ENCODE data around the gene IL17RE. TPM values are rescaled to one million over a fixed set of nuclear protein-coding genes. Genes with fewer than 3 reads are reported as not detected.

IL17RE gene
- total RNA-seq, 1 experiment from 2014 or later, result 2.3 TPM

- peak; percentile 61 for DNase-seq (ENCODE audit: low spot score)
- Histone ChIP-seq H3K27ac (ENCODE audit: low read depth, low read length, poor library complexity, severe bottlenecking) (no peak within 1 kb of the TSS), H3K27me3 (replicated peaks; ENCODE audit: insufficient read depth, low read depth, low read length, poor library complexity) (no peaks in the 10 kb centered on the region), H3K4me1 (ENCODE audit: insufficient read depth, low read length, poor library complexity, severe bottlenecking) (no peaks in the 10 kb centered on the region), H3K4me3 (ENCODE audit: low read depth, low read length, poor library complexity, severe bottlenecking) (peak within 1 kb of the TSS; percentile 60), H3K9me3 (ENCODE audit: low read depth, low read length, poor library complexity, severe bottlenecking) (no peaks in the 10 kb centered on the region), H3K36me3 (ENCODE audit: insufficient read depth, low read length, poor library complexity, severe bottlenecking) (no peaks in the 10 kb centered on the region)
- ChIA-PET CTCF (no interaction called here), POLR2A (ENCODE audit: low non-redundant PET) (no interaction called here)
- BruUV-seq (replicated peaks), result no TSS peak
- TF ChIP-seq, protein P1, sequence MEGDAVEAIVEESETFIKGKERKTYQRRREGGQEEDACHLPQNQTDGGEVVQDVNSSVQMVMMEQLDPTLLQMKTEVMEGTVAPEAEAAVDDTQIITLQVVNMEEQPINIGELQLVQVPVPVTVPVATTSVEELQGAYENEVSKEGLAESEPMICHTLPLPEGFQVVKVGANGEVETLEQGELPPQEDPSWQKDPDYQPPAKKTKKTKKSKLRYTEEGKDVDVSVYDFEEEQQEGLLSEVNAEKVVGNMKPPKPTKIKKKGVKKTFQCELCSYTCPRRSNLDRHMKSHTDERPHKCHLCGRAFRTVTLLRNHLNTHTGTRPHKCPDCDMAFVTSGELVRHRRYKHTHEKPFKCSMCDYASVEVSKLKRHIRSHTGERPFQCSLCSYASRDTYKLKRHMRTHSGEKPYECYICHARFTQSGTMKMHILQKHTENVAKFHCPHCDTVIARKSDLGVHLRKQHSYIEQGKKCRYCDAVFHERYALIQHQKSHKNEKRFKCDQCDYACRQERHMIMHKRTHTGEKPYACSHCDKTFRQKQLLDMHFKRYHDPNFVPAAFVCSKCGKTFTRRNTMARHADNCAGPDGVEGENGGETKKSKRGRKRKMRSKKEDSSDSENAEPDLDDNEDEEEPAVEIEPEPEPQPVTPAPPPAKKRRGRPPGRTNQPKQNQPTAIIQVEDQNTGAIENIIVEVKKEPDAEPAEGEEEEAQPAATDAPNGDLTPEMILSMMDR (conservative IDR thresholded peaks at IDR 0.05; ENCODE audit: low read depth, low read length), result no peak
- TF ChIP-seq EZH2 (IDR thresholded peaks at IDR 0.05; ENCODE audit: borderline replicate concordance, low read depth, low read length, poor library complexity, severe bottlenecking), result no peak
- intact Hi-C loops (cut with micrococcal nuclease; ENCODE audit: unreplicated experiment), result no loop called here
These were observed 49.5 kb downstream of the IL17RE start, which contains the start of gene PRRT3 for GRCh38 chr3:9951962-9952805. Gene PRRT3, minus strand, starts transcription at chr3:9952408. Its CDS starts 2,293 bp downstream, at chr3:9950115.

GRCh38 chr3:9955067-9955502 is 52.4 kb downstream of the IL17RE start:
- no peaks in the 10 kb centered on the region for H3K27me3 ChIP-seq (replicated peaks; ENCODE audit: insufficient read depth, low read depth, low read length, poor library complexity)
- TF ChIP-seq, protein P1 (conservative IDR thresholded peaks at IDR 0.05; ENCODE audit: low read depth, low read length), result no peak
- TF ChIP-seq EZH2 (IDR thresholded peaks at IDR 0.05; ENCODE audit: borderline replicate concordance, low read depth, low read length, poor library complexity, severe bottlenecking), result no peak
- H3K36me3 ChIP-seq (ENCODE audit: insufficient read depth, low read length, poor library complexity, severe bottlenecking), result no peaks in the 10 kb centered on the region
- POLR2A ChIA-PET (ENCODE audit: low non-redundant PET), result no interaction called here
- no peaks in the 10 kb centered on the region for H3K9me3 ChIP-seq (ENCODE audit: low read depth, low read length, poor library complexity, severe bottlenecking)
- no peaks in the 10 kb centered on the region for H3K4me1 ChIP-seq (ENCODE audit: insufficient read depth, low read length, poor library complexity, severe bottlenecking)
- no TSS peak for BruUV-seq (replicated peaks)
- H3K27ac ChIP-seq (ENCODE audit: low read depth, low read length, poor library complexity, severe bottlenecking), result no peak overlapping the region
- intact Hi-C loops (cut with micrococcal nuclease; ENCODE audit: unreplicated experiment), result no loop called here
- CTCF ChIA-PET, result no interaction called here
- no peak for DNase-seq (ENCODE audit: low spot score)
- H3K4me3 ChIP-seq (ENCODE audit: low read depth, low read length, poor library complexity, severe bottlenecking), result no peak overlapping the region

DNA sequence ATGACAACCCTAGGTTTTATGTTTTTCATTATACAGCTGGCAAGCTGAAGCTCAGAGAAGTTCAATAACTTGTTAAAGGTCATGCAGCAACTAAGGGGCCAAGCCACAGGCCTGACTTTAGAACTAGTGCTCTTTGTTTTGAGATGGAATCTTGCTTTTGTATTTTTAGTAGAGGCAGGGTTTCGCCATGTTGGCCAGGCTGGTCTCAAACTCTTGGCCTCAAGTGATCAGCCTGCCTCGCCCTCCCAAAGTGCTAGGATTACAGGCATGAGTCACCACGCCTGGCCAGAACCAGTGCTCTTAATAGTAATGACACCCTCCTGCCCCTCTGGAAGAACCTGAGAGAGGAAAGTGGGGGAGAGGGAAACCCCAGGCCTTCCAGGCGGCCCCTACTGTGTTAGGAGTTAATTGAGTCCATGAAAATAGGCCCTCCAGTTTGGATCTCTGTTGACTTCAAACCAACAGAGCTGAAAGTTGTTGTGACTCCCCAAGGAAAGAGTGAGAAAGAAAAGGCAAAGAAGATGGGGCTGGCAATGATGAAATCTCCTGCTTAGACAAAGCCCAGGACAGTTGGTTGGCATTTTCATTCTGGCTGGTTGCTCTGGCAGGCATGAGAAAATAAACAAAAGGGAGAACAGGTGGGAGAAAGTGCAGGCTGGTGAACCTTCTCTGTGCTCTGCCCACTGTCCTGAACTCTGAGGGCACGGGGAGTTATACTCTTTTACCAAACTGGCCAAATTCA is 53.1 kb downstream of the IL17RE start:
- no peak overlapping the region for H3K27ac ChIP-seq (ENCODE audit: low read depth, low read length, poor library complexity, severe bottlenecking)
- intact Hi-C loops (cut with micrococcal nuclease; ENCODE audit: unreplicated experiment), result no loop called here
- H3K9me3 ChIP-seq (ENCODE audit: low read depth, low read length, poor library complexity, severe bottlenecking), result no peaks in the 10 kb centered on the region
- H3K27me3 ChIP-seq (replicated peaks; ENCODE audit: insufficient read depth, low read depth, low read length, poor library complexity), result no peaks in the 10 kb centered on the region
- H3K4me1 ChIP-seq (ENCODE audit: insufficient read depth, low read length, poor library complexity, severe bottlenecking), result no peaks in the 10 kb centered on the region
- ChIA-PET POLR2A (ENCODE audit: low non-redundant PET) (no interaction called here), CTCF (no interaction called here)
- no peak for DNase-seq (ENCODE audit: low spot score)
- no peaks in the 10 kb centered on the region for H3K36me3 ChIP-seq (ENCODE audit: insufficient read depth, low read length, poor library complexity, severe bottlenecking)
- BruUV-seq (replicated peaks), result no TSS peak
- no peak overlapping the region for H3K4me3 ChIP-seq (ENCODE audit: low read depth, low read length, poor library complexity, severe bottlenecking)
- TF ChIP-seq, protein P1 (conservative IDR thresholded peaks at IDR 0.05; ENCODE audit: low read depth, low read length), result no peak
- no peak for TF ChIP-seq EZH2 (IDR thresholded peaks at IDR 0.05; ENCODE audit: borderline replicate concordance, low read depth, low read length, poor library complexity, severe bottlenecking)
